ENCODE results near the gene HTT. TPM values are rescaled to one million over a fixed set of nuclear protein-coding genes. Genes with fewer than 3 reads are reported as not detected.
"Not testable (repeated sequence)": the region's sequence is repeated elsewhere in the genome, so short reads cannot be mapped to it uniquely, and the experiment has no call there.

The HTT gene
- total RNA-seq, 1 donor from 2014 or later = 45.3 TPM

DNA sequence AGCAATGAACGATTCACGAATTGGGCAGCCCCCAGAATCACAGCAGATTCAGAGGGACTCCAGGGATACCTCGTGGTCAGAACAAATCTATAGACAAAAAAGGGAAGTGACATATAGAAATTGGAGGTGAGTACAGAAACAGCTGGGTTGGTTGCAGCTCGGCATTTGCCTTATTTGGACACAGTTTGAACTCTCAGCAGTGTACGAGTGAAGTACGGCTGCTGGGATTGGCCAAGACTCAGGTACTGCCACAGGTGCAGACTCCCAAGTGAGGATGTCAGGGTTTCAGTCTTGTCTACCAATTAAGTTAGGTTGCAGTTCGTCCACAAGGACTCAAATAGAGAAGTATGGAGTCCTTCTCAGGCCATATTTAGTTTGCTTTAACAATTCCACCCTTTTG lies 28.3 kb upstream of the HTT start:
- no peak for DNase-seq (ENCODE audit: low spot score)

GRCh38 chr4:3046623-3047022 lies 27.9 kb upstream of the HTT start:
- no peak for DNase-seq (ENCODE audit: low spot score)

DNA sequence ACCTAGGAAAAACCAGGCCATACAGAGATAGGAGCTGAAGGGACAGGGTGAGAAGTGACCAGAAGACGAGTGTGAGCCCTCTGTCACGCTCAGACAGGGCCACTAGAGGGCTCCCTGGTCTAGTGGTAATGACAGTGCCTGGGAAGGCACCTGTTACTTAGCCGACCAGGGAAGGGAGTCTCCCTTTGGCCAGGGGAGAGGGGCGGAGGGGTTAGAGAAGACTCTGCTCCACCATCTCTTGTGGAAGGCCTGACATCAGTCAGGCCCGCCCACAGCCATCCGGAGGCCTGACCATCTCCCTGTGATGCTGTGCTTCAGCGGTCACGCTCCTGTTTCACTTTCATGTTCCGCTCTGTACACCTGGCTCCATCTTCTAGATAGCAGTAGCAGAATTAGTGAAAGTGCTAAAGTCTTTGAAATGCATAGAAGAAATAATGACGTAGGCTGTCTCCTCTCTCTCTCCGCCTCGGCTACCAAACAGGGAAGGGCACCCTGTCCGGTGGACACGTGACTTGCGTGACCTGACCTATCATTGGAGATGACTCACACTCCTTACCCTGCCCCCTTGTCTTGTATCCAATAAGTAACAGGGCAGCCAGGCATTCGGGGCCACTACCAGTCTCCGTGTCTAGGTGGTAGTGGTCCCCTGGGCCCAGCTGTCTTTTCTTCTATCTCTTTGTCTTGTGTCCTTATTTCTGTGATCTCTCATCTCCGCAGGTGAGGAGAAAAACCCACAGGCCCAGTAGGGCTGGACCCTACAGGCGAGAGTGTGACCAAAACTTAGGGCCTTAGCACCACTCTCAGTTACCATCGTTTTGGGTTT lies 26.8 kb upstream of the HTT start:
- DNase-seq (ENCODE audit: low spot score) = peak; percentile 34

- not testable (repeated sequence) for DNase-seq (ENCODE audit: low spot score)
Measured at GRCh38 chr4:3051141-3051897, 23.2 kb upstream of the HTT start.

- DNase-seq (ENCODE audit: low spot score) = no peak
Measured at GRCh38 chr4:3054169-3054759, 20.2 kb upstream of the HTT start.

DNA sequence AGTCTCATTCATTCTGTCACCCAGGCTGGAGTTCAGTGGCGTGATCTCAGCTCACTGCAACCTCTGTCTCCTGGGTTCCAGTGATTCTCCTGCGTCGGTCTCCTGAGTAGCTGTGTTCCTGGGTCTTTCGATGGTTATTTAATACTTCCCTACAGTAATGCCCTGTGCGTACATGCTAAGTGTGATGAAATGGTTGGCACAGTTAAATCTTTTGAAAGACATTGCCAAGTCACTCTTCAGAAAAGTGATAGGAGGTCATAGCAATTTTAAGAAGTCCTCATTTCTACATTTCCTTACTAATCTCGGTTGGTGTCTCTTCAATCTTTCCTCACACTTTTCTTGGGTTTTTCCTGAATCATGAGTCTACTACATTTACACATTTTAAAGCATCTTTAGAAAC lies 14.5 kb upstream of the HTT start:
- DNase-seq (ENCODE audit: low spot score) = no peak

DNA sequence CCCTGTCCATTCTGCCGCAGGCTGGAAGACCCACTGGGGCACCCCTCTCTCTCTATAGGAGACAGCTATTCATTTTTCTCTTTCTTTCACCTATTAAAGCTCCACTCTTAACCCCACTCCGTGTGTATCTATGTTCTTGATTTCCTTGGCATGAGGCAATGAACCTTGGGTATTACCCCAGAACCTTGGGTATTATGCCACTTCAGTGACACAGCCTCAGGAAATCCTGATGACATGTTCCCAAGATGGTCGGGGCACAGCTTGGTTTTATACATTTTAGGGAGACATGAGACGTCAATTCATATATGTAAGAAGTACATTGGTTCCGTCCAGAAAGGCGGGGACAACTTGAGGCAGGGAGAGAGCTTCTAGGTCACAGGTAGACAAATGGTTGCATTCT lies 13.5 kb upstream of the HTT start:
- DNase-seq (ENCODE audit: low spot score) = no peak

DNA sequence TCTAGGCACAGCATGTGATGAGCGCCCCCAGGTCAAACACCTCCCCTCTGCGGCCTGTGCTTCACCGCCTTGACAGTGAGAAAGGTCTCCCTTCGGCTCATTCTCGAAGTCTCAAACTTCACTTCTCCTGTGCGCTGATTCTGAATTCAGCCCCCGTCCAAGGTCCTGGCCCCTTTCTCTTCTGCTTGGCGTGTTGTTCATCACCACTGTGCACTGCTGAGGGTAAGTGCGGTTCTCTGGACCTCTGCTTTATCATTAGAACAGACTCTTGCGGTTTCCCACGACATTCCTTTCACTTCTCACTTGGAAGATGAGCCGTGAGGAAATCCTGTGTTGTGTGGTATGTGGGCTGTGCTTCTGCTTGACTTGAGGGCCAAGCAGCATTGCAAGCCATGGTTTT lies 12.0 kb upstream of the HTT start:
- DNase-seq (ENCODE audit: low spot score) = no peak

- no peak for DNase-seq (ENCODE audit: low spot score)
Measured at GRCh38 chr4:3065551-3065950, 8.9 kb upstream of the HTT start.

DNA sequence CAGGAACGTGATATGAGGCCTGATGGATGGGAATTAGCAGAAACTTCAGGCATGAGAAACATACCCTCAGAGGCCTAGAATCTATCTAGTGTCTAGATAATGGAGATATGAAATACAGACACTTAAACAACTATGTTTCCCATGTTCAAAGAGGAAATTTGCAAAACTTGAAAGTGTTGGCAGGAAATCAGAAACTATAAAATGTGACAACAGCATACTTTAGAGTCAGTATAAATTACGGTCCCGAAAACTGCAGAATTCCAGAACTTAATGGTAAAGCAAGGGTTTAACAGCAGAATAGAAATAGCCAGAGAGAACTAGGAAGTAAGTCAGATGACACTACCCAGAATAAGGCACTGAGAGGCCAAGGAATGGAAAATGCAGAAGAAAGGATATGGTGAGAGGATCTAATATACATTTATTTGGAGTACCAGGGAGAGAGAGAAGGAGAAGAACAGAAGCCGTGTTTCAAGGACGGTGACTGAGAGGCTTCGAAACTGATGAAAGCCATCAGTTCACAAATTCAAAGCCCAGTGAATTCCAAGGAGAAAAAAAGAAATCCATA lies 7.6 kb upstream of the HTT start:
- DNase-seq (ENCODE audit: low spot score) = peak; percentile 27

- DNase-seq (ENCODE audit: low spot score) = no peak
Measured at GRCh38 chr4:3067473-3068001, 6.9 kb upstream of the HTT start.

DNA sequence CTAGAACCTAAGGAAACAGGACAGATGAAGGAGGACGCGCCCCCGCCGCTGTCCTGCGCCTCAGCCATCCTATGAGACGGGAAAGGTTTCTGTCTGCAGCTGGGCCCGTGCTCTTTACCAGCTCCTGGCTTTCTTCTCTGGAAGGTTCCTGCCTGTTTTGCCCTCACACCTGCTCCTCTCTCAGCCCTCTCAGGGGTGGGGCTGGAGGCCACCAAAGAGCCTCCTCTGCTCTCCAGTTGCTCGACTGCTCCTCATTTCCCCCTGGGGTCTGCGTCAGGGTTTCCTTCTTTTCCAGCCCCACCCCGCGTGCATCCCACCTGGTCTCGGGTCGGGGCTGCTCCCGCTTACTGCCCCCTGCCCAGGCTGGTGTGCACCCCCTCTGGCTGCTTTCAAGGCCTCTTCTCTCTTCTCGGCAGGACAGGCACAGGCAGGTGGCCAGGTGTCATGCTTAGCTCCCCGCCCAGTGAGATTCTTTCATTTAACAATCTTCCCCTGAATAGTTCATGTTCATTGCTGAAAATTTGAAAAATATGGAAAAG lies 4.8 kb upstream of the HTT start:
- DNase-seq (ENCODE audit: low spot score) = no peak

DNA sequence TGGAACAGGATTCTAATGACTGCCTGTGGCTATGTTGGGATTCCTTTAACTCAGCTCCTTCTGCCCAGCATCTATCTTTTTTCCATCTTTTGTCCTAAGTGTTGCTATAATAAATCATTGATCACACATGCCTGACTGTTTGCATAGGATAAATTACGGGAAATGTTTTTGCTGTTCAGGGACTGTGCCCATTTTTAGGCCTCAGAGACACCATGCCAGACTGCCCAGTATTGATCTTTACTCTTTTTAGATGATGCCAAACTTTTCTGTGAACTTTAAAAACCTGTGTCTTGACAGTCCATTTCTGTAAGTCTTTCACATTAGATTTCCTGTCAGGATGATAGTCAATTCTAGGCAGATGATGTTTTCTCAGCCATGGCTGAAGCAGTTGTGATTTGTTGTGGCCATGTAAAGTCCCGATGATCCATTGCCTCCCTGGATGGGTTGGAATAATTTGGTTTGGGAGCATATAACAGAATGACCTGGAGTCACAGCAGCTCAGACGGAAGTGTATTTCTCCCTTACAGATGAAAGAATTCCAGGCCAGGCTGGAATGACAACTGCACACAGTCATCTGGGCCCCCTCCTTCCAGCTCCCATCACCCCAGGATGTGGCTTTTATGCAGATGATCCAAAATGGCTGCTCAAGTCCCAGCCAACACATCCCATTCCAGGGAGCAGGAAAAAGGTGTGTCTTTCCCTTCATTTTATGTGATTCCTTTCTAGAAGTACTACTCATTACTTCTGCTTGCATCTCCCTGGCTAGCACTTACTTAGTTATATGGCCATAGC lies 3.6 kb upstream of the HTT start:
- DNase-seq (ENCODE audit: low spot score) = no peak

GRCh38 chr4:3071811-3072210 lies 2.7 kb upstream of the HTT start:
- DNase-seq (ENCODE audit: low spot score) = no peak

- peak; percentile 30 for DNase-seq (ENCODE audit: low spot score)
Measured at GRCh38 chr4:3073158-3074077, 1.1 kb upstream of the HTT start.

DNA sequence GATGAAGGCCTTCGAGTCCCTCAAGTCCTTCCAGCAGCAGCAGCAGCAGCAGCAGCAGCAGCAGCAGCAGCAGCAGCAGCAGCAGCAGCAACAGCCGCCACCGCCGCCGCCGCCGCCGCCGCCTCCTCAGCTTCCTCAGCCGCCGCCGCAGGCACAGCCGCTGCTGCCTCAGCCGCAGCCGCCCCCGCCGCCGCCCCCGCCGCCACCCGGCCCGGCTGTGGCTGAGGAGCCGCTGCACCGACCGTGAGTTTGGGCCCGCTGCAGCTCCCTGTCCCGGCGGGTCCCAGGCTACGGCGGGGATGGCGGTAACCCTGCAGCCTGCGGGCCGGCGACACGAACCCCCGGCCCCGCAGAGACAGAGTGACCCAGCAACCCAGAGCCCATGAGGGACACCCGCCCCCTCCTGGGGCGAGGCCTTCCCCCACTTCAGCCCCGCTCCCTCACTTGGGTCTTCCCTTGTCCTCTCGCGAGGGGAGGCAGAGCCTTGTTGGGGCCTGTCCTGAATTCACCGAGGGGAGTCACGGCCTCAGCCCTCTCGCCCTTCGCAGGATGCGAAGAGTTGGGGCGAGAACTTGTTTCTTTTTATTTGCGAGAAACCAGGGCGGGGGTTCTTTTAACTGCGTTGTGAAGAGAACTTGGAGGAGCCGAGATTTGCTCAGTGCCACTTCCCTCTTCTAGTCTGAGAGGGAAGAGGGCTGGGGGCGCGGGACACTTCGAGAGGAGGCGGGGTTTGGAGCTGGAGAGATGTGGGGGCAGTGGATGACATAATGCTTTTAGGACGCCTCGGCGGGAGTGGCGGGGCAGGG lies 568 bp downstream of the HTT start:
- peak; percentile 79 for DNase-seq (ENCODE audit: low spot score)

DNA sequence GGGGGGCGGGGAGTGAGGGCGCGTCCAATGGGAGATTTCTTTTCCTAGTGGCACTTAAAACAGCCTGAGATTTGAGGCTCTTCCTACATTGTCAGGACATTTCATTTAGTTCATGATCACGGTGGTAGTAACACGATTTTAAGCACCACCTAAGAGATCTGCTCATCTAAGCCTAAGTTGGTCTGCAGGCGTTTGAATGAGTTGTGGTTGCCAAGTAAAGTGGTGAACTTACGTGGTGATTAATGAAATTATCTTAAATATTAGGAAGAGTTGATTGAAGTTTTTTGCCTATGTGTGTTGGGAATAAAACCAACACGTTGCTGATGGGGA lies 1.1 kb downstream of the HTT start:
- DNase-seq (ENCODE audit: low spot score) = no peak

GRCh38 chr4:3077796-3078195 lies 3.3 kb downstream of the HTT start:
- no peak for DNase-seq (ENCODE audit: low spot score)

DNA sequence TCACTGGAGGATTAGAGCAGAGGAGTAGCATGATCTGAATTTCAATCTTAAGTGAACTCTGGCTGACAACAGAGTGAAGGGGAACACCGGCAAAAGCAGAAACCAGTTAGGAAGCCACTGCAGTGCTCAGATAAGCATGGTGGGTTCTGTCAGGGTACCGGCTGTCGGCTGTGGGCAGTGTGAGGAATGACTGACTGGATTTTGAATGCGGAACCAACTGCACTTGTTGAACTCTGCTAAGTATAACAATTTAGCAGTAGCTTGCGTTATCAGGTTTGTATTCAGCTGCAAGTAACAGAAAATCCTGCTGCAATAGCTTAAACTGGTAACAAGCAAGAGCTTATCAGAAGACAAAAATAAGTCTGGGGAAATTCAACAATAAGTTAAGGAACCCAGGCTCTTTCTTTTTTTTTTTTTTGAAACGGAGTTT lies 5.2 kb downstream of the HTT start:
- no peak for DNase-seq (ENCODE audit: low spot score)

Measured in umbilical cord (tissue), 2 donors.